Esophagus (tissue), 2 donors: ENCODE data around the gene C4BPB. TPM values are rescaled to one million over a fixed set of nuclear protein-coding genes. Genes with fewer than 3 reads are reported as not detected.

ENCODE experiments used
- H3K27ac ChIP-seq, 2 donors: one replicate each; pipeline ENCODE4 v1.5.1; 2013; ENCODE audit warnings: low read depth in 2 of 2, mild to moderate bottlenecking in 2 of 2, inconsistent platforms in 1 of 2, low read length in 1 of 2, moderate library complexity in 1 of 2
- H3K27me3 ChIP-seq, 2 donors: one replicate each; pipeline ENCODE4 v1.6.1; 2013; ENCODE audit warnings: low read length in 2 of 2, control low read depth in 1 of 2, mild to moderate bottlenecking in 1 of 2; ENCODE audit not compliant: insufficient read depth in 2 of 2, control insufficient read depth in 1 of 2
- H3K36me3 ChIP-seq, 2 donors: one replicate each; pipeline ENCODE4 v1.6.1; 2013; ENCODE audit warnings: low read length in 1 of 2; ENCODE audit not compliant: control insufficient read depth in 2 of 2, insufficient read depth in 2 of 2
- H3K4me1 ChIP-seq, 2 donors: one replicate each; pipeline ENCODE4 v1.6.1; 2013; ENCODE audit warnings: low read length in 1 of 2; ENCODE audit not compliant: control insufficient read depth in 2 of 2, insufficient read depth in 2 of 2
- H3K4me3 ChIP-seq, 2 donors: one replicate each; pipeline ENCODE4 v1.5.1; 2013; ENCODE audit warnings: low read length in 2 of 2, mild to moderate bottlenecking in 2 of 2, low read depth in 1 of 2, moderate library complexity in 1 of 2
- H3K9me3 ChIP-seq, 2 donors: one replicate each; pipeline ENCODE4 v1.6.1; 2013; ENCODE audit warnings: mild to moderate bottlenecking in 2 of 2, low read depth in 1 of 2, low read length in 1 of 2, moderate library complexity in 1 of 2; ENCODE audit not compliant: control insufficient read depth in 2 of 2, insufficient read depth in 1 of 2
- WGBS, 2 donors: extraction: QIAGEN DNeasy Blood & Tissue Kit; methylation state at CpG; one replicate each; pipeline ENCODE4 v1.1.7; 2013; 5-methylcytosine and 5-hydroxymethylcytosine counted together
- polyA plus RNA-seq, 2 donors: library from polyadenylated mRNA; stranded (reverse); fragments of 200-250 nt; gene quantifications; one replicate each; pipeline ENCODE4 v1.2.3, GENCODE V29; 2013
- donor health status: healthy with polysubstance abuse.
- donor health status: Bipolar disorder and iron deficiency.

The C4BPB gene
- polyA plus RNA-seq, 2 donors, result 0.08 TPM; not detected in 1

DNA sequence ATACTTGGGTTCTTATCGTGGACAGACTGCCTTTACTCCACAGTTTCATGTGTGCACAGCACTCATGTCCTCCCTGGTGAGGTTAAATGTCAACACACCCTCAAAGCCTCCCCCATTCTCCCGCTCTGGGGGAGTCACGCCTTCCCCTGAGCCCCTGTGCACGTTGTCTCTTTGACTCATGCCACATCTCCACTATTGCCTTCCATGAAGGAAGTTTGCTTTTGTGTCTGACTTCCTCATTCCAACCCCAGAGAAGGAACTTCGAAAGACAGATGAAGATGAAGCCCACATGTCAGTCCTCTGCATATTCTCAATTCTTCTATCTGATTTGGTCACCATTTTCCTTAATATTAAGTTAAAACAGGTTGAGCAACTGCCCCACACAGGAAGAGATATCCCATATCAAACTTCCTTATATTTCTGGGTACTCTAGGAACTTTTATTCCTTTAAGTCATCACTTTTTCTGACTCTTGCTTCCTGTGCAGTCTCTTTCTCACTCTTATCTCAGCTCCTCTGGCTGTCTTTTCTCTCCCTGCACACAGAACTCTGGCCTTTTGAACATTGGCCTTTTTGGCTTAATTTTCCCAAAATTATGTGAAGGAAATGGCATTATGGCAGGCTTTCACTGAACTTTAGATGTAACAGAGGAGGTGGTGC is 56.9 kb downstream of the C4BPB start:
- Histone ChIP-seq H3K36me3 (no peaks in the 10 kb centered on the region), H3K9me3 (no peaks in the 10 kb centered on the region), H3K4me3 (no peak overlapping the region), H3K27me3 (no peaks in the 10 kb centered on the region), H3K4me1 (no peaks in the 10 kb centered on the region), H3K27ac (no peak overlapping the region)
- 71 to 75% methylated on average over 5 of the region's 5 CpGs for WGBS, 2 donors

Other genes starting within 250 kb of the C4BPB start
- gene IL20, start 223.2 kb upstream of the C4BPB start, polyA plus RNA-seq, result under 1 TPM in 1 of 2 donors, not detected in 1; 0.05 TPM
- gene IL24, start 191.4 kb upstream of the C4BPB start, polyA plus RNA-seq, result not detected
- 1 to 10 TPM in 1 of 2 donors, under 1 TPM in 1; 0.90 to 2.5 TPM for gene FCMR, start 166.9 kb upstream of the C4BPB start, polyA plus RNA-seq
- 1 to 10 TPM in 1 of 2 donors, under 1 TPM in 1; 0.24 to 1.2 TPM for gene PIGR, start 142.4 kb upstream of the C4BPB start, polyA plus RNA-seq
- gene FCAMR, start 118.4 kb upstream of the C4BPB start, polyA plus RNA-seq, result under 1 TPM; 0.02 to 0.06 TPM
- 10 to 100 TPM; 72.9 to 85.8 TPM for gene C1orf116, start 56.1 kb upstream of the C4BPB start, polyA plus RNA-seq
- 10 to 100 TPM; 13.9 to 39.4 TPM for gene YOD1, start 37.7 kb upstream of the C4BPB start, polyA plus RNA-seq
- gene PFKFB2, start 35.6 kb upstream of the C4BPB start, polyA plus RNA-seq, result 1 to 10 TPM; 4.7 to 8.3 TPM
- under 1 TPM in 1 of 2 donors, not detected in 1; 0.01 TPM for gene C4BPA, start 15.4 kb downstream of the C4BPB start, polyA plus RNA-seq
- 100 to 1,000 TPM in 1 of 2 donors, 10 to 100 TPM in 1; 48.6 to 118 TPM for gene CD55, start 232.8 kb downstream of the C4BPB start, polyA plus RNA-seq